H1 (cell line): Measurements from ENCODE around the gene BCAS3.

Experiments
- EGR1 ChIP-seq: IDR thresholded peaks from 2 replicates; pipeline ENCODE4 v1.6.1; 2011; ENCODE audit warnings: low read depth, low read length, borderline replicate concordance
- GABPA ChIP-seq: IDR thresholded peaks from 2 replicates; pipeline ENCODE4 v1.6.1; 2011; ENCODE audit warnings: mild to moderate bottlenecking, low read length, moderate library complexity, borderline replicate concordance; ENCODE audit not compliant: insufficient read depth
- GTF2F1 ChIP-seq: IDR thresholded peaks from 2 replicates; pipeline ENCODE4 v1.6.1; 2012; ENCODE audit warnings: low read depth, low read length, improper control_type of control experiment, borderline replicate concordance
- JUN ChIP-seq: IDR thresholded peaks from 2 replicates; pipeline ENCODE4 v1.6.1; 2011; ENCODE audit warnings: low read depth, mild to moderate bottlenecking, improper control_type of control experiment, low read length
- POLR2A ChIP-seq, 2 experiments: IDR thresholded peaks; 1 replicate in 1 of 2; 2 replicates in 1 of 2; pipeline ENCODE4 v1.6.1; 2011; ENCODE audit warnings: low read depth in 2 of 2, low read length in 2 of 2, mild to moderate bottlenecking in 2 of 2; ENCODE audit errors: control extremely low read depth in 1 of 2
- RFX5 ChIP-seq: IDR thresholded peaks from 2 replicates; pipeline ENCODE4 v1.6.1; 2011; ENCODE audit warnings: low read depth, low read length, improper control_type of control experiment, borderline replicate concordance
- TEAD4 ChIP-seq: IDR thresholded peaks from 2 replicates; pipeline ENCODE4 v1.6.1; 2012; ENCODE audit warnings: low read depth, low read length, inconsistent platforms, mixed read lengths
- ZNF274 ChIP-seq: IDR thresholded peaks from 2 replicates; pipeline ENCODE4 v1.7.0; 2012; ENCODE audit warnings: low read length, borderline replicate concordance; ENCODE audit errors: extremely low read depth
- TF ChIP-seq, protein P1 (sequence below): IDR thresholded peaks from 2 replicates; pipeline ENCODE4 v1.6.1; 2011; ENCODE audit warnings: low read depth, mild to moderate bottlenecking, low read length; ENCODE audit not compliant: insufficient read depth
- TF ChIP-seq, protein P2 (sequence below), 3 experiments: IDR thresholded peaks; 1 replicate in 2 of 3; 2 replicates in 1 of 3; pipeline versions ENCODE4 v1.5.1 to v1.6.1; 2011; ENCODE audit warnings: low read length in 3 of 3, mild to moderate bottlenecking in 3 of 3, inconsistent platforms in 2 of 3, low read depth in 1 of 3, moderate library complexity in 1 of 3; ENCODE audit not compliant: insufficient read depth in 1 of 3; ENCODE audit errors: control extremely low read depth in 1 of 3

DNA sequence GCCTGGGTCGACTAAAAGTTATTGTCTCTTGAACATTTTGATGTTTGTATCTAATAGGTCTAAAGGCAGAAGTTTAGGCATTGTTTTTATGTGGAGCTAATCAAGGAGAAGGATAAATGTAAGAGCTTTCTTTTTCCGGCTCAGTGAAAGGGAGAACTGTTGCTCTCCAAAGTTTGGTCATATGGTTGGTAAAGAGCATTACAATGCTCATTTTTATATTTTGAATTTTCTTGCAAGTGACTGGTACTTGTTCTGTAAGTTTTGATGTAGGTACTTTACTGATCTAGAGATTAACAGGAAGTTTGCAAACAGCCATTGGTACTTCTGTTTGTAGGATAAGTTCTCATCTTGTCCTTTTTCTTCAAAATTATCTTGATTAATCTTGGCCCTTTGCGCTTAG is 30.9 kb upstream of the BCAS3 start:
- TF ChIP-seq ZNF274, result no peak
- no peak for TF ChIP-seq TEAD4
- no peak for TF ChIP-seq GABPA
- TF ChIP-seq EGR1, result no peak
- TF ChIP-seq, protein P1, sequence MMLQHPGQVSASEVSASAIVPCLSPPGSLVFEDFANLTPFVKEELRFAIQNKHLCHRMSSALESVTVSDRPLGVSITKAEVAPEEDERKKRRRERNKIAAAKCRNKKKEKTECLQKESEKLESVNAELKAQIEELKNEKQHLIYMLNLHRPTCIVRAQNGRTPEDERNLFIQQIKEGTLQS, result no peak
- no peak for TF ChIP-seq RFX5
- no peak for TF ChIP-seq GTF2F1
- TF ChIP-seq, protein P2, sequence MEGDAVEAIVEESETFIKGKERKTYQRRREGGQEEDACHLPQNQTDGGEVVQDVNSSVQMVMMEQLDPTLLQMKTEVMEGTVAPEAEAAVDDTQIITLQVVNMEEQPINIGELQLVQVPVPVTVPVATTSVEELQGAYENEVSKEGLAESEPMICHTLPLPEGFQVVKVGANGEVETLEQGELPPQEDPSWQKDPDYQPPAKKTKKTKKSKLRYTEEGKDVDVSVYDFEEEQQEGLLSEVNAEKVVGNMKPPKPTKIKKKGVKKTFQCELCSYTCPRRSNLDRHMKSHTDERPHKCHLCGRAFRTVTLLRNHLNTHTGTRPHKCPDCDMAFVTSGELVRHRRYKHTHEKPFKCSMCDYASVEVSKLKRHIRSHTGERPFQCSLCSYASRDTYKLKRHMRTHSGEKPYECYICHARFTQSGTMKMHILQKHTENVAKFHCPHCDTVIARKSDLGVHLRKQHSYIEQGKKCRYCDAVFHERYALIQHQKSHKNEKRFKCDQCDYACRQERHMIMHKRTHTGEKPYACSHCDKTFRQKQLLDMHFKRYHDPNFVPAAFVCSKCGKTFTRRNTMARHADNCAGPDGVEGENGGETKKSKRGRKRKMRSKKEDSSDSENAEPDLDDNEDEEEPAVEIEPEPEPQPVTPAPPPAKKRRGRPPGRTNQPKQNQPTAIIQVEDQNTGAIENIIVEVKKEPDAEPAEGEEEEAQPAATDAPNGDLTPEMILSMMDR (IDR thresholded peaks at IDR 0.05; ENCODE audit: control extremely low read depth in 1 of 3, insufficient read depth in 1 of 3, low read depth in 1 of 3, low read length in 3 of 3), result no peak
- TF ChIP-seq POLR2A (IDR thresholded peaks at IDR 0.05; ENCODE audit: control extremely low read depth in 1 of 2, low read depth in 2 of 2, low read length in 2 of 2), result no peak
- TF ChIP-seq JUN, result no peak
